Loucy (cell line): ENCODE data around the gene TM9SF3.
A peak's percentile ranks its signal among the peaks of the same experiment; 100 is the strongest.

Source experiments
- H2AFZ ChIP-seq: fragments of 200-600 bp; sonication (generic); 2 replicates; pipeline ENCODE4 v1.6.0; 2016; ENCODE audit warnings: antibody characterized with exemption, mild to moderate bottlenecking, low read length, moderate library complexity
- H3F3A ChIP-seq: fragments of 200-600 bp; 2 replicates; pipeline ENCODE4 v1.6.0; 2016; ENCODE audit warnings: antibody characterized with exemption, low read depth, mild to moderate bottlenecking
- H3K27me3 ChIP-seq: fragments of 200-600 bp; sonication (generic); 2 replicates; pipeline ENCODE4 v1.6.1; 2014; ENCODE audit warnings: low read length, mild to moderate bottlenecking; ENCODE audit not compliant: insufficient read depth, poor library complexity, severe bottlenecking
- H3K36me3 ChIP-seq: fragments of 200-600 bp; sonication (generic); 2 replicates; pipeline ENCODE4 v1.6.1; 2016; ENCODE audit warnings: low read length; ENCODE audit not compliant: insufficient read depth
- H3K4me1 ChIP-seq: fragments of 200-600 bp; sonication (generic); 2 replicates; pipeline ENCODE4 v1.5.1; 2014; ENCODE audit warnings: low read length, mild to moderate bottlenecking; ENCODE audit not compliant: insufficient read depth, poor library complexity, severe bottlenecking
- H3K4me2 ChIP-seq: fragments of 200-600 bp; sonication (generic); 2 replicates; pipeline ENCODE4 v1.6.0; 2014; ENCODE audit warnings: antibody characterized with exemption, low read length, low read depth, mild to moderate bottlenecking; ENCODE audit not compliant: poor library complexity, severe bottlenecking
- H3K4me3 ChIP-seq: fragments of 200-600 bp; sonication (generic); 2 replicates; pipeline ENCODE4 v1.5.1; 2014; ENCODE audit warnings: low read length, mild to moderate bottlenecking, mixed read lengths; ENCODE audit not compliant: poor library complexity, severe bottlenecking
- H3K79me2 ChIP-seq: fragments of 200-600 bp; sonication (generic); 2 replicates; pipeline ENCODE4 v1.6.1; 2014; ENCODE audit warnings: low read length; ENCODE audit not compliant: insufficient read depth
- H3K9ac ChIP-seq: fragments of 200-600 bp; sonication (generic); 2 replicates; pipeline ENCODE4 v1.6.0; 2014; ENCODE audit warnings: mild to moderate bottlenecking, low read depth, low read length, moderate library complexity; ENCODE audit not compliant: poor library complexity, severe bottlenecking
- H3K9me2 ChIP-seq: fragments of 200-600 bp; sonication (generic); replicated peaks from 2 replicates; pipeline ENCODE4 v1.6.1; 2016; ENCODE audit warnings: low read depth, low read length, mixed read lengths
- H3K9me3 ChIP-seq: fragments of 200-600 bp; sonication (generic); 2 replicates; pipeline ENCODE4 v1.6.1; 2014; ENCODE audit warnings: mild to moderate bottlenecking, antibody characterized with exemption, low read length, low read depth; ENCODE audit not compliant: insufficient read depth
- H4K20me1 ChIP-seq: fragments of 200-600 bp; sonication (generic); 2 replicates; pipeline ENCODE4 v1.6.0; 2014; ENCODE audit warnings: antibody characterized with exemption, low read length, mild to moderate bottlenecking; ENCODE audit not compliant: insufficient read depth, poor library complexity, severe bottlenecking
- CTCF ChIP-seq: fragments of 200-600 bp; sonication (generic); conservative IDR thresholded peaks from 2 replicates; pipeline ENCODE4 v1.5.1; 2014; ENCODE audit warnings: mild to moderate bottlenecking, antibody characterized with exemption, low read length
- EZH2phosphoT487 ChIP-seq: fragments of 200-600 bp; IDR thresholded peaks from 2 replicates; pipeline ENCODE4 v1.6.1; 2018; ENCODE audit warnings: antibody characterized with exemption, mild to moderate bottlenecking, moderate library complexity, borderline replicate concordance

Gene TM9SF3

GRCh38 chr10:96584035-96584434 lies 2.8 kb downstream of the TM9SF3 start:
- peak overlapping the region; percentile 79 for H3K4me3 ChIP-seq
- H3K9ac ChIP-seq = no peak overlapping the region
- H3K9me3 ChIP-seq = no peaks in the 10 kb centered on the region
- peak overlapping the region; percentile 94 for H3K4me2 ChIP-seq
- H3K27me3 ChIP-seq = no peaks in the 10 kb centered on the region
- H2AFZ ChIP-seq = no peak overlapping the region
- peaks cover 77% of the 10 kb centered on the region for H3K79me2 ChIP-seq
- no peaks in the 10 kb centered on the region for H3K36me3 ChIP-seq
- H3K9me2 ChIP-seq = no peaks in the 10 kb centered on the region
- H3K4me1 ChIP-seq = peaks cover 69% of the 10 kb centered on the region
- H4K20me1 ChIP-seq = peaks cover 75% of the 10 kb centered on the region
- no peak for TF ChIP-seq EZH2phosphoT487
- no peak for TF ChIP-seq CTCF
- no peaks in the 10 kb centered on the region for H3F3A ChIP-seq

GRCh38 chr10:96579133-96579532 lies 7.7 kb downstream of the TM9SF3 start:
- peaks cover 99% of the 10 kb centered on the region for H3K79me2 ChIP-seq
- no peaks in the 10 kb centered on the region for H3F3A ChIP-seq
- H4K20me1 ChIP-seq = peaks cover 99% of the 10 kb centered on the region
- H3K9me2 ChIP-seq = no peaks in the 10 kb centered on the region
- peaks cover 66% of the 10 kb centered on the region for H3K4me1 ChIP-seq
- H2AFZ ChIP-seq = no peak overlapping the region
- H3K4me2 ChIP-seq = peak overlapping the region; percentile 94
- H3K4me3 ChIP-seq = no peak overlapping the region
- no peaks in the 10 kb centered on the region for H3K27me3 ChIP-seq
- peaks cover 21% of the 10 kb centered on the region; the same call in 1 of the 2 replicates for H3K36me3 ChIP-seq
- H3K9me3 ChIP-seq = no peaks in the 10 kb centered on the region
- H3K9ac ChIP-seq = no peak overlapping the region
- TF ChIP-seq EZH2phosphoT487 (no peak), CTCF (no peak)

GRCh38 chr10:96578633-96579032 lies 8.2 kb downstream of the TM9SF3 start:
- H3K27me3 ChIP-seq = no peaks in the 10 kb centered on the region
- peaks cover 61% of the 10 kb centered on the region for H3K4me1 ChIP-seq

More at GRCh38 chr10:96578633-96579032, 8.2 kb downstream of the TM9SF3 start:
- Histone ChIP-seq H3K9ac (no peak overlapping the region), H3K36me3 (peaks cover 22% of the 10 kb centered on the region; the same call in 1 of the 2 replicates), H3K9me2 (no peaks in the 10 kb centered on the region), H3K9me3 (no peaks in the 10 kb centered on the region), H3F3A (no peaks in the 10 kb centered on the region), H3K4me2 (peak overlapping the region; percentile 94), H3K79me2 (peaks cover 99% of the 10 kb centered on the region), H3K4me3 (no peak overlapping the region), H2AFZ (no peak overlapping the region), H4K20me1 (peaks cover 95% of the 10 kb centered on the region)
- TF ChIP-seq EZH2phosphoT487 (no peak), CTCF (no peak)
